GM10248 (cell line): ENCODE measurements around the gene KNOP1.
"Not testable (repeated sequence)": the region's sequence is repeated elsewhere in the genome, so short reads cannot be mapped to it uniquely, and the experiment has no call there.

Source experiments
- CTCF ChIA-PET: fragments of 300-600 bp; sonication (Branson Sonifier 250); formaldehyde crosslinking; extraction: SDS; loops from one replicate; lab custom pipeline; 2021; ENCODE audit warnings: antibody characterized with exemption; lab: Yijun Ruan, JAX
- POLR2A ChIA-PET: fragments of 350-650 bp; sonication (Branson Sonifier 250); formaldehyde crosslinking; extraction: SDS; loops from one replicate; lab custom pipeline; 2020; ENCODE audit warnings: antibody characterized with exemption; lab: Yijun Ruan, JAX
- DNase-seq: peaks from one replicate; pipeline ENCODE4 v3.0.0; 2012; ENCODE audit errors: extremely low spot score
- TF ChIP-seq, protein P1 (sequence below): IDR thresholded peaks from 2 replicates; pipeline ENCODE4 v1.5.1; 2012; ENCODE audit warnings: mild to moderate bottlenecking, low read depth; ENCODE audit errors: extremely low read depth, missing control alignments, control extremely low read depth

Gene KNOP1

DNA sequence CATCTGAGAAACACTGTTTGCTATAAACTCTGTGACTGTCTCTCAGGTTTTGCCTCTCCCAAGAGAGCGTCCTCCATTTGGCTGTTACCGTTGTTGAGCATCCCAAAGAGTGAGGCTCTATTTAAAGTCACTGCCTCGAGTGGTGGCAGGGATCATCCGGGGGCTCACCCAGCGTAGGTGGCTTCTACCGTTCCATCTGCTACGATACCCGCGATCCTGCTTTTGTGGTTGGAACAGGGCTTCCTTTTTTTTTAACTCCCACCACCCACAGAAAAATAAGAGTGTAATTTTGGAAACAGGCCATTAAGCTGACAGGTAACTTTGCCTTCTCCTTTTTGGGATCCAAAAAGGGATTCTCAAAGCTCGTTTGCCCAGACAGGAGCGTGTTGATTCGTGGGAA lies 36.4 kb downstream of the KNOP1 start:
- TF ChIP-seq, protein P1, sequence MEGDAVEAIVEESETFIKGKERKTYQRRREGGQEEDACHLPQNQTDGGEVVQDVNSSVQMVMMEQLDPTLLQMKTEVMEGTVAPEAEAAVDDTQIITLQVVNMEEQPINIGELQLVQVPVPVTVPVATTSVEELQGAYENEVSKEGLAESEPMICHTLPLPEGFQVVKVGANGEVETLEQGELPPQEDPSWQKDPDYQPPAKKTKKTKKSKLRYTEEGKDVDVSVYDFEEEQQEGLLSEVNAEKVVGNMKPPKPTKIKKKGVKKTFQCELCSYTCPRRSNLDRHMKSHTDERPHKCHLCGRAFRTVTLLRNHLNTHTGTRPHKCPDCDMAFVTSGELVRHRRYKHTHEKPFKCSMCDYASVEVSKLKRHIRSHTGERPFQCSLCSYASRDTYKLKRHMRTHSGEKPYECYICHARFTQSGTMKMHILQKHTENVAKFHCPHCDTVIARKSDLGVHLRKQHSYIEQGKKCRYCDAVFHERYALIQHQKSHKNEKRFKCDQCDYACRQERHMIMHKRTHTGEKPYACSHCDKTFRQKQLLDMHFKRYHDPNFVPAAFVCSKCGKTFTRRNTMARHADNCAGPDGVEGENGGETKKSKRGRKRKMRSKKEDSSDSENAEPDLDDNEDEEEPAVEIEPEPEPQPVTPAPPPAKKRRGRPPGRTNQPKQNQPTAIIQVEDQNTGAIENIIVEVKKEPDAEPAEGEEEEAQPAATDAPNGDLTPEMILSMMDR: no peak
- CTCF ChIA-PET: interaction anchor here (1.6 kb wide), 1 partner anchor 14 kb away, joined by 7 read pairs; no protein-coding TSS in a partner anchor
- DNase-seq: no peak
- POLR2A ChIA-PET: no interaction called here

DNA sequence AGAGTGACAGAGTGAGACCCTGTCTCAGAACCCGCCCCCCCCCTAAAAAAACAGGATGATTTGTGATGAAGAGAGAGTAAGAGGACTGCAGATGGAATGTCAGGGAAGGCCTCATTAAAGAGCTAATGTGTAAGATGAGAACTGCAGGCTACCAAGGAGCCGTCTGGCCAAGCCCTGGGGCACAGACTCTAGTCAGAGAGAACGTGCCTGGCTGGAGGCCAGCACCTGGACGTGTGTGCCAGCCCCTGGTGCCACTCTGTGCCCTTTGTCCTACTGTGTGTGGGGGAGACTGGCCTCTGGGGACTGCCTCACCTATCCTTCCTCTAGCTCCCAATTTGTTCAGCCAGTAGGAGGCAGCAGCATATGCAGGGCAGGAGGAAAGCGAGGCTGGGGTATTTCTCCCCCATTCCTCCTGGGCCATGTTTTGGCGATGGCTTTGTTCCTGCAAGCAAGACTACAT lies 37.1 kb downstream of the KNOP1 start:
- TF ChIP-seq, protein P1: peak; percentile 6
- no peak for DNase-seq
- ChIA-PET POLR2A (no interaction called here), CTCF (interaction anchor here (1.6 kb wide), 1 partner anchor 15 kb away, joined by 7 read pairs; no protein-coding TSS in a partner anchor)

DNA sequence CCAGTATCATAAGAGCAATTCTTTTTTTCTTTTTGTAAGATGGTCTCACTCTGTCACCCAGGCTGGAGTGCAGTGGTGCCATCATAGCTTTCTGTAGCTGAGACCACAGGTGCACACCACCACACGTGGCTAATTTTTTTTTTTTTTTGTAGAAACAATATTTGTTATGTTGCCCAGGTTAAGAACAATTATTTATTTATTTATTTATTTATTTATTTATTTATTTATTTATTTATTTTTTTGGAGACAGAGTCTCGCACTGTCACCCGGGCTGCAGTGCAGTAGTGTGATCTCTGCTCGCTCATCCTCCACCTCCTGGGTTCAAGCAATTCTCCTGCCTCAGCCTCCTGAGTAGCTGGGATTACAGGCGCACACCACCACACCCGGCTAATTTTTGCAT lies 38.7 kb downstream of the KNOP1 start:
- POLR2A ChIA-PET: interaction anchor here (0.6 kb wide), 1 partner anchor 168 kb away, joined by 4 read pairs; no protein-coding TSS in a partner anchor
- CTCF ChIA-PET, DNase-seq: not testable (repeated sequence)

DNA sequence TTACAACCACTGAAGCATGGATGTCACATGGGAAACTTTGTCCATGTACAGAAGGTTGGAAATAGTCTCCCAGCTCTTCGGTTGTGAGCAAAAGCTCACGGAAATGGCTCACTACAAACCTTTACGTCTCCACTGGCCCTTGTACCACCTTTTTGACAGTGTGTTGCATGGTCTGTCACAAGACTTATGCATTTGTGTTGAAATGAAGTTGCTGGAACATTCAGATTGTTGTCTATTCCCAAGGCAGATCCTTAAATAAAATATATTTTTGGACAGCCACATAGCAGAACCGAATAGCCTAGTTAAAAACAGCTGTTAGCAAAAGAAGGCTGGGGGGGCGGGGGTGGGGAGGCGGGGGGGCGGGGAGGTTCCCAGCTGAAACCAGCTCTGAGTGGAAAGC lies 39.2 kb downstream of the KNOP1 start:
- TF ChIP-seq, protein P1: no peak
- ChIA-PET CTCF (no interaction called here), POLR2A (interaction anchor here (0.6 kb wide), 1 partner anchor 168 kb away, joined by 4 read pairs; no protein-coding TSS in a partner anchor)
- DNase-seq: no peak

- TF ChIP-seq, protein P1: no peak
- ChIA-PET CTCF (no interaction called here), POLR2A (no interaction called here)
- DNase-seq: no peak
Observed at GRCh38 chr16:19677402-19677801, 40.6 kb downstream of the KNOP1 start.

DNA sequence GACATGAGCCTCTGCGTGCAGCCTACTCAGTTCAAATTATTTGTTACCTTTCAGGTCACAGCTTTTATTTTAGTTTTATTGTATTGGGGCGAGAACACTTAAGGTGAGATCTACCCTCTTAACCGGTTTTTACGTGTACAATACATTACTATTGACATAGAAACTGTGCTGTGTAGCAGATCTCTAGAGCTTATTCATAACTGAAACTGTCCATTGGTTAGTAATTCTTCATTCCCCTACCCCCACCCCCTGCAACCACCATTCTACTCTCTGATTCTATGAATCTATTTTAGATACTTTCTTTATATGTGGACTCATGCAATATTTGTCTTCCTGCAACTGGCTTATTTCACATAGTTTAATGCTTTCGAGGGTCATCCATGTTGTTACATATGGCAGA lies 43.5 kb downstream of the KNOP1 start:
- TF ChIP-seq, protein P1: no peak
- CTCF ChIA-PET: interaction anchor here (1.2 kb wide), 1 partner anchor 46 kb away, joined by 3 read pairs; no protein-coding TSS in a partner anchor
- POLR2A ChIA-PET: no interaction called here
- DNase-seq: no peak

DNA sequence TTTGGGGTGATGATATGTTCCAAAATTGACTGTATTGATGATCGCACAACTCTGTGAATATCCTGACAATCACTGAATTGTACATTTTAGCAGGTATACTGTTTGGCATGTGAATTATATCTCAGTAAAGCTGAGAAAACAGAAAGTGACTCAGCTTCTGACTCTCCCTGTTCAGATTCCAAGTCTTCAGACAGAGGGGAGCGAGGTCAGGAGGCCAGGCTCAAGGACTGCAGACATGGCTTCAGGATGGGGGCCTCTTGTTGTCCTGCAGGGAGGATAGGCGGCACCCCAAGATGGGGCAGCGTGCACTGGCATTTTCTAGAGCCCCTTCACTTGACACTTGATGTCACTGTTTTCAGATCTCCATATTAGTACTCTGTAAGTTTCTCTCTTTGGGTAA lies 45.6 kb downstream of the KNOP1 start:
- ChIA-PET CTCF (interaction anchor here (1.3 to 2.9 kb wide), 2 partner anchors 10 to 58 kb away, joined by 3 to 10 read pairs; no protein-coding TSS in a partner anchor), POLR2A (no interaction called here)
- DNase-seq: no peak
- TF ChIP-seq, protein P1: no peak
